ENCODE measurements around the gene FAM149B1.

DNA sequence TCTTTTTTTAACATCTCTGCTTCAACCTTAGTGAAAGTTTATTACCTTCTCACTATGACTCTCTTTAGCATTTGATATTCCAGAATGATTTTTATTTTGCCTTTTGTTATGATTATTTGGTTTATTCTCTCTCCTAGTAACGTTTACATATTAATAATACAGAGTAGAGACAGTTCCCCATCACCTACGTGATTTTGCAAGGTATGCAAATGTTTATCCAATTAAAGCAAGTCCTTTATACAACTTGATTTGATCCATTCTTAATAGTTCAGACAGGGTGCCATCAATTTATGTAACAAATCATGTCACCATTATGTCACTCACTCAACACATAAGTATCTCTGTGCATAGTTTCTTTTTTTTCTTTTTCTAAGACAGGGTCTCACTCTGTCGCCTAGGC lies 26.3 kb upstream of the FAM149B1 start:
- TF ChIP-seq, protein P1, sequence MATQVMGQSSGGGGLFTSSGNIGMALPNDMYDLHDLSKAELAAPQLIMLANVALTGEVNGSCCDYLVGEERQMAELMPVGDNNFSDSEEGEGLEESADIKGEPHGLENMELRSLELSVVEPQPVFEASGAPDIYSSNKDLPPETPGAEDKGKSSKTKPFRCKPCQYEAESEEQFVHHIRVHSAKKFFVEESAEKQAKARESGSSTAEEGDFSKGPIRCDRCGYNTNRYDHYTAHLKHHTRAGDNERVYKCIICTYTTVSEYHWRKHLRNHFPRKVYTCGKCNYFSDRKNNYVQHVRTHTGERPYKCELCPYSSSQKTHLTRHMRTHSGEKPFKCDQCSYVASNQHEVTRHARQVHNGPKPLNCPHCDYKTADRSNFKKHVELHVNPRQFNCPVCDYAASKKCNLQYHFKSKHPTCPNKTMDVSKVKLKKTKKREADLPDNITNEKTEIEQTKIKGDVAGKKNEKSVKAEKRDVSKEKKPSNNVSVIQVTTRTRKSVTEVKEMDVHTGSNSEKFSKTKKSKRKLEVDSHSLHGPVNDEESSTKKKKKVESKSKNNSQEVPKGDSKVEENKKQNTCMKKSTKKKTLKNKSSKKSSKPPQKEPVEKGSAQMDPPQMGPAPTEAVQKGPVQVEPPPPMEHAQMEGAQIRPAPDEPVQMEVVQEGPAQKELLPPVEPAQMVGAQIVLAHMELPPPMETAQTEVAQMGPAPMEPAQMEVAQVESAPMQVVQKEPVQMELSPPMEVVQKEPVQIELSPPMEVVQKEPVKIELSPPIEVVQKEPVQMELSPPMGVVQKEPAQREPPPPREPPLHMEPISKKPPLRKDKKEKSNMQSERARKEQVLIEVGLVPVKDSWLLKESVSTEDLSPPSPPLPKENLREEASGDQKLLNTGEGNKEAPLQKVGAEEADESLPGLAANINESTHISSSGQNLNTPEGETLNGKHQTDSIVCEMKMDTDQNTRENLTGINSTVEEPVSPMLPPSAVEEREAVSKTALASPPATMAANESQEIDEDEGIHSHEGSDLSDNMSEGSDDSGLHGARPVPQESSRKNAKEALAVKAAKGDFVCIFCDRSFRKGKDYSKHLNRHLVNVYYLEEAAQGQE (IDR thresholded peaks at IDR 0.05; ENCODE audit: low read depth) = no peak
- TF ChIP-seq EZH2 (IDR thresholded peaks at IDR 0.05) (no peak), POLR2AphosphoS5 (IDR thresholded peaks at IDR 0.05; ENCODE audit: low read depth, low read length) (no peak), POLR2A (IDR thresholded peaks at IDR 0.05; ENCODE audit: borderline replicate concordance, extremely low read depth, insufficient read depth, insufficient read length) (no peak), YY1 (IDR thresholded peaks at IDR 0.05; ENCODE audit: extremely low read depth, insufficient replicate concordance, low read depth, low read length) (no peak), SP1 (IDR thresholded peaks at IDR 0.05; ENCODE audit: low read depth) (no peak), EZH2phosphoT487 (IDR thresholded peaks at IDR 0.05; ENCODE audit: borderline replicate concordance) (no peak)
- TF ChIP-seq, protein P2, sequence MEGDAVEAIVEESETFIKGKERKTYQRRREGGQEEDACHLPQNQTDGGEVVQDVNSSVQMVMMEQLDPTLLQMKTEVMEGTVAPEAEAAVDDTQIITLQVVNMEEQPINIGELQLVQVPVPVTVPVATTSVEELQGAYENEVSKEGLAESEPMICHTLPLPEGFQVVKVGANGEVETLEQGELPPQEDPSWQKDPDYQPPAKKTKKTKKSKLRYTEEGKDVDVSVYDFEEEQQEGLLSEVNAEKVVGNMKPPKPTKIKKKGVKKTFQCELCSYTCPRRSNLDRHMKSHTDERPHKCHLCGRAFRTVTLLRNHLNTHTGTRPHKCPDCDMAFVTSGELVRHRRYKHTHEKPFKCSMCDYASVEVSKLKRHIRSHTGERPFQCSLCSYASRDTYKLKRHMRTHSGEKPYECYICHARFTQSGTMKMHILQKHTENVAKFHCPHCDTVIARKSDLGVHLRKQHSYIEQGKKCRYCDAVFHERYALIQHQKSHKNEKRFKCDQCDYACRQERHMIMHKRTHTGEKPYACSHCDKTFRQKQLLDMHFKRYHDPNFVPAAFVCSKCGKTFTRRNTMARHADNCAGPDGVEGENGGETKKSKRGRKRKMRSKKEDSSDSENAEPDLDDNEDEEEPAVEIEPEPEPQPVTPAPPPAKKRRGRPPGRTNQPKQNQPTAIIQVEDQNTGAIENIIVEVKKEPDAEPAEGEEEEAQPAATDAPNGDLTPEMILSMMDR (IDR thresholded peaks at IDR 0.05 in 2 of 3, conservative IDR thresholded peaks at IDR 0.05 in 1 of 3; ENCODE audit: borderline replicate concordance in 1 of 3, insufficient read depth in 1 of 3, low read depth in 2 of 3, low read length in 2 of 3) = no peak
- TF ChIP-seq, protein P3, sequence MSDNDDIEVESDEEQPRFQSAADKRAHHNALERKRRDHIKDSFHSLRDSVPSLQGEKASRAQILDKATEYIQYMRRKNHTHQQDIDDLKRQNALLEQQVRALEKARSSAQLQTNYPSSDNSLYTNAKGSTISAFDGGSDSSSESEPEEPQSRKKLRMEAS (IDR thresholded peaks at IDR 0.05) = no peak
- TF ChIP-seq, protein P4, sequence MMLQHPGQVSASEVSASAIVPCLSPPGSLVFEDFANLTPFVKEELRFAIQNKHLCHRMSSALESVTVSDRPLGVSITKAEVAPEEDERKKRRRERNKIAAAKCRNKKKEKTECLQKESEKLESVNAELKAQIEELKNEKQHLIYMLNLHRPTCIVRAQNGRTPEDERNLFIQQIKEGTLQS (IDR thresholded peaks at IDR 0.05) = no peak

All from HCT116 (cell line).